GM12891 (cell line): Measurements from ENCODE around the gene ZNF90.

Experiments used
- POLR2A ChIP-seq: IDR thresholded peaks from 2 replicates; pipeline ENCODE4 v1.6.1; 2011; ENCODE audit warnings: low read depth, low read length, control low read depth
- SPI1 ChIP-seq: IDR thresholded peaks from 2 replicates; pipeline ENCODE4 v1.6.1; 2011; ENCODE audit warnings: low read depth, low read length, control low read depth

DNA sequence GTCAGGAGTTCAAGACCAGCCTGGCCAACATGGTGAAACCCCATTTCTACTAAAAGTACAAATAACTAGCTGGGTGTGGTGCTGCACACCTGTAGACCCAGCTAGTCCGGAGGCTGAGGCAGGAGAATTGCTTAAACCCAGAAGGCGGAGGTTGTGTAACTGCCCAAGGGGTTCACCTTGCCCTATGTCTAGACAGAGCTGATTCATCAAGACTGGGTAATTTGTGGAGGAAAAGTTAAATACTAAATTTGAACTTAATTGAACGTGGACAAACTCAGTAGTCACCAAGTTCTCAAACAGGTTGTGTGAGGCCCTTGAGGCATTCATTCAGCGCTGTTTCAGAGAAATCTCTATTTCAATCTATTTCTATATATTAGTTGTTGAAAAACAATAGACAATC lies 75.5 kb downstream of the ZNF90 start:
- TF ChIP-seq SPI1 (no peak), POLR2A (no peak)
